NOMO-1 treated with dmso at 0.1 percent for 144 hours (cell line): Measurements from ENCODE around the gene WAS.
"Not testable (repeated sequence)": the region's sequence is repeated elsewhere in the genome, so short reads cannot be mapped to it uniquely, and the experiment has no call there.

ENCODE experiments used
- DNase-seq: peaks from one replicate; lab custom pipeline; 2025; ENCODE audit not compliant: unreplicated experiment; lab: John Stamatoyannopoulos, UW

Gene WAS

GRCh38 chrX:48683411-48683982, at the start of gene WAS:
Gene WAS (plus strand): TSS chrX:48683799. CDS start chrX:48683854, 55 bp downstream.
- peak; percentile 36 for DNase-seq

GRCh38 chrX:48636301-48636700, 47.3 kb upstream of the WAS start:
- DNase-seq, result no peak

- no peak for DNase-seq
Measured at GRCh38 chrX:48636776-48637175, 46.8 kb upstream of the WAS start.

- no peak for DNase-seq
Measured at GRCh38 chrX:48645669-48646068, 37.9 kb upstream of the WAS start.

- no peak for DNase-seq
Measured at GRCh38 chrX:48648336-48648751, 35.3 kb upstream of the WAS start.

- no peak for DNase-seq
Measured at GRCh38 chrX:48649102-48649501, 34.5 kb upstream of the WAS start.

- DNase-seq, result not testable (repeated sequence)
Measured at GRCh38 chrX:48652055-48652579, 31.5 kb upstream of the WAS start.

GRCh38 chrX:48654746-48655145, 28.9 kb upstream of the WAS start:
- DNase-seq, result not testable (repeated sequence)

- not testable (repeated sequence) for DNase-seq
Measured at GRCh38 chrX:48659686-48660085, 23.9 kb upstream of the WAS start.

- no peak for DNase-seq
Measured at GRCh38 chrX:48663241-48663640, 20.4 kb upstream of the WAS start.

GRCh38 chrX:48664156-48664555, 19.4 kb upstream of the WAS start:
- no peak for DNase-seq

GRCh38 chrX:48665991-48666390, 17.6 kb upstream of the WAS start:
- no peak for DNase-seq

GRCh38 chrX:48666649-48667048, 16.9 kb upstream of the WAS start:
- DNase-seq, result no peak

- peak; percentile 53 for DNase-seq
Measured at GRCh38 chrX:48667509-48667908, 16.1 kb upstream of the WAS start.

- DNase-seq, result not testable (repeated sequence)
Measured at GRCh38 chrX:48668187-48668586, 15.4 kb upstream of the WAS start.

GRCh38 chrX:48676106-48676892, 7.3 kb upstream of the WAS start:
- DNase-seq, result peak; percentile 65

GRCh38 chrX:48676893-48677270, 6.7 kb upstream of the WAS start:
- DNase-seq, result no peak

- no peak for DNase-seq
Measured at GRCh38 chrX:48677516-48677915, 6.1 kb upstream of the WAS start.

- not testable (repeated sequence) for DNase-seq
Measured at GRCh38 chrX:48680467-48680866, 3.1 kb upstream of the WAS start.

- DNase-seq, result not testable (repeated sequence)
Measured at GRCh38 chrX:48680925-48681324, 2.7 kb upstream of the WAS start.

- no peak for DNase-seq
Measured at GRCh38 chrX:48681539-48682183, 1.9 kb upstream of the WAS start.

GRCh38 chrX:48682795-48683194, 804 bp upstream of the WAS start:
- DNase-seq, result peak; percentile 33
